Activated CD4-positive, alpha-beta T cell treated with anti-CD3 and anti-CD28 coated beads, Interleukin-2, amount 10 ng/mL, durations not matched to agents 7 days and 5 days (primary cell): ENCODE data around the gene SURF4. TPM values are rescaled to one million over a fixed set of nuclear protein-coding genes. Genes with fewer than 3 reads are reported as not detected.

Experiments used
- CTCF ChIA-PET: fragments of 350-600 bp; sonication (Branson Sonifier 250); formaldehyde crosslinking; loops from one replicate; lab custom pipeline; 2021; ENCODE audit warnings: antibody characterized with exemption; lab: Charles Lee
- POLR2A ChIA-PET: fragments of 350-600 bp; sonication (Branson Sonifier 250); formaldehyde crosslinking; loops from one replicate; lab custom pipeline; 2021; ENCODE audit warnings: antibody characterized with exemption; lab: Charles Lee
- DNase-seq: peaks from one replicate; pipeline ENCODE4 v3.0.0-alpha.2; 2020
- H3K27ac Mint-ChIP-seq: one replicate; pipeline ENCODE4 v1.8.0; 2021; ENCODE audit warnings: mild to moderate bottlenecking, moderate library complexity, mixed read lengths
- H3K27me3 Mint-ChIP-seq: one replicate; pipeline ENCODE4 v1.8.0; 2021; ENCODE audit warnings: mixed read lengths
- H3K36me3 Mint-ChIP-seq: one replicate; pipeline ENCODE4 v1.8.0; 2021; ENCODE audit warnings: low read depth, mixed read lengths
- H3K4me1 Mint-ChIP-seq: one replicate; pipeline ENCODE4 v1.8.0; 2021; ENCODE audit warnings: mixed read lengths
- H3K4me3 Mint-ChIP-seq: one replicate; pipeline ENCODE4 v1.8.0; 2021; ENCODE audit warnings: mild to moderate bottlenecking, moderate library complexity, mixed read lengths
- H3K9me3 Mint-ChIP-seq: one replicate; pipeline ENCODE4 v1.8.0; 2021; ENCODE audit warnings: mixed read lengths
- total RNA-seq, 2 experiments: library from RNA; stranded (reverse); gene quantifications; one replicate each; pipeline ENCODE4 v1.2.3, GENCODE V29; 2021

The SURF4 gene
- total RNA-seq, result 100 to 1,000 TPM; 147 to 164 TPM

GRCh38 chr9:133375724-133376654 is at the start of gene SURF4, which contains the start of gene STKLD1:
Gene SURF4 (minus strand): TSS chr9:133376060. CDS start chr9:133375969, 91 bp downstream.
Gene STKLD1 (plus strand): TSS chr9:133376366. CDS start chr9:133376474, 108 bp downstream.
- CTCF ChIA-PET, result interaction anchor here (0.9 to 1.9 kb wide), 7 partner anchors 8 to 110 kb away, joined by 3 to 6 read pairs (median 4); partner anchors contain the start of genes CACFD1, SURF1 and SURF2
- H3K9me3 Mint-ChIP-seq, result no peaks in the 10 kb centered on the region
- H3K36me3 Mint-ChIP-seq, result peaks cover 26% of the 10 kb centered on the region
- H3K27me3 Mint-ChIP-seq, result peaks cover 2% of the 10 kb centered on the region
- peak; percentile 93 for DNase-seq
- peak within 1 kb of the TSS; percentile 97 for H3K27ac Mint-ChIP-seq
- H3K4me3 Mint-ChIP-seq, result peak within 1 kb of the TSS; percentile 91
- H3K4me1 Mint-ChIP-seq, result peaks cover 45% of the 10 kb centered on the region
- POLR2A ChIA-PET, result interaction anchor here (0.6 to 1.4 kb wide), 2 partner anchors 28 to 992 kb away, joined by 3 to 5 read pairs; partner anchors contain the start of genes MED22 and RPL7A

DNA sequence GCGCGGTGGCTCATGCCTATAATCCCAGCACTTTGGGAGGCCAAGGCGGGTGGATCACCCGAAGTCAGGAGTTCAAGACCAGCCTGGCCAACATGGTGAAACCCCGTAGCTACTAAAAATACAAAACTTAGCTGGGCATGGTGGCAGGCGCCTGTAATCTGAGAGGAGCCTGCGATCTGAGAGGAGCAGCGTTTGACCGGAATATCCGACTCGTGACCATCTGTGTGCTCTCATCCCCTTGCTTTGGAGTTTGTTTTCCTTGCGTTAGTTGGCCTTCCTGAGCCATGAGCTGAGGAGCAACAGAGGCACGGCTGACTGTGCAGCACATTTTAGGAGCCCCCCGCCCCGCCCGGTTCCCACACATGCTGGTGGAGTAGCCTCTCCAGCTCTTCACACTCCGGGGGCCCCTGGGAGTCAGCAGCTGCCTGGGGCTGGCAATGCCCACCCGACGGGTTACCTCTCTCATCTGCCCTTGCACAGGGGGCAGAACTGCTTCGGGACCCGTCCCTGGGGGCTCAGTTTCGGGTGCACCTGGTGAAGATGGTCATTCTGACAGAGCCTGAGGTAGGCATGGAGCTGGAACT is 49.3 kb upstream of the SURF4 start:
- DNase-seq, result no peak
- H3K27ac Mint-ChIP-seq, result peak overlapping the region; percentile 1
- peaks cover 19% of the 10 kb centered on the region for H3K27me3 Mint-ChIP-seq
- H3K4me1 Mint-ChIP-seq, result peaks cover 13% of the 10 kb centered on the region
- H3K36me3 Mint-ChIP-seq, result no peaks in the 10 kb centered on the region
- POLR2A ChIA-PET, result interaction anchor here (0.6 kb wide), 1 partner anchor 51 kb away, joined by 3 read pairs; no protein-coding TSS in a partner anchor
- no peak overlapping the region for H3K4me3 Mint-ChIP-seq
- CTCF ChIA-PET, result interaction anchor here (0.5 kb wide), 1 partner anchor 227 kb away, joined by 4 read pairs; no protein-coding TSS in a partner anchor
- no peaks in the 10 kb centered on the region for H3K9me3 Mint-ChIP-seq

- Mint-ChIP-seq H3K27me3 (peaks cover 16% of the 10 kb centered on the region), H3K4me3 (no peak overlapping the region), H3K4me1 (peaks cover 15% of the 10 kb centered on the region), H3K36me3 (no peaks in the 10 kb centered on the region), H3K9me3 (no peaks in the 10 kb centered on the region), H3K27ac (no peak overlapping the region)
- POLR2A ChIA-PET, result no interaction called here
- CTCF ChIA-PET, result no interaction called here
- no peak for DNase-seq
Measured at GRCh38 chr9:133424187-133424586, 48.3 kb upstream of the SURF4 start.

DNA sequence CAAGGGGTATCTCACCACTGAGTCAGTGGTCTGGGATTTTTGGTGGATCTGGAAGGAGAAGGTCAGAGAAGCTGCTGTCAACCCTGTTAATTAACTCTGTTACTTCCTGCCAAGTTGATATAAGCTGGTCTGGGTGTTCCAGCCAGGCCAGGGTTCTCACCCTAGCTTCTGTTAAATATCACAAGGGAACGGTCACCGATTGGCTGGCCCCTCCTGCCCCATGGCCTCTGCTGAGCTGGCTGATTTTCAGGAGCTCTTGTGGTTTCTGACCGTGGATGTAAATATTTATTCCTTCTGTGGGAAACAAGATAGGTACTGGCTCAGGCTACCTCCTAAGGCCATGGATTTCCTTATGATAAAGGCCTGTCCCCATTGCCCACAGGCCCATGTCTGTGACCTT is 47.4 kb upstream of the SURF4 start:
- H3K4me1 Mint-ChIP-seq, result peaks cover 24% of the 10 kb centered on the region
- no peak overlapping the region for H3K27ac Mint-ChIP-seq
- DNase-seq, result no peak
- no peaks in the 10 kb centered on the region for H3K36me3 Mint-ChIP-seq
- H3K4me3 Mint-ChIP-seq, result no peak overlapping the region
- CTCF ChIA-PET, result no interaction called here
- POLR2A ChIA-PET, result no interaction called here
- peaks cover 16% of the 10 kb centered on the region for H3K27me3 Mint-ChIP-seq
- no peaks in the 10 kb centered on the region for H3K9me3 Mint-ChIP-seq

GRCh38 chr9:133421615-133422542 is 46.0 kb upstream of the SURF4 start, which contains the start of gene ADAMTS13:
Gene ADAMTS13 (plus strand): TSS chr9:133422367. CDS start chr9:133422444, 77 bp downstream.
- no peak within 1 kb of the TSS for H3K27ac Mint-ChIP-seq
- H3K4me1 Mint-ChIP-seq, result peaks cover 27% of the 10 kb centered on the region
- ChIA-PET POLR2A (no interaction called here), CTCF (no interaction called here)
- H3K4me3 Mint-ChIP-seq, result no peak within 1 kb of the TSS
- no peaks in the 10 kb centered on the region for H3K9me3 Mint-ChIP-seq
- peaks cover 3% of the 10 kb centered on the region for H3K27me3 Mint-ChIP-seq
- peaks cover under 1% of the 10 kb centered on the region for H3K36me3 Mint-ChIP-seq
- DNase-seq, result no peak

DNA sequence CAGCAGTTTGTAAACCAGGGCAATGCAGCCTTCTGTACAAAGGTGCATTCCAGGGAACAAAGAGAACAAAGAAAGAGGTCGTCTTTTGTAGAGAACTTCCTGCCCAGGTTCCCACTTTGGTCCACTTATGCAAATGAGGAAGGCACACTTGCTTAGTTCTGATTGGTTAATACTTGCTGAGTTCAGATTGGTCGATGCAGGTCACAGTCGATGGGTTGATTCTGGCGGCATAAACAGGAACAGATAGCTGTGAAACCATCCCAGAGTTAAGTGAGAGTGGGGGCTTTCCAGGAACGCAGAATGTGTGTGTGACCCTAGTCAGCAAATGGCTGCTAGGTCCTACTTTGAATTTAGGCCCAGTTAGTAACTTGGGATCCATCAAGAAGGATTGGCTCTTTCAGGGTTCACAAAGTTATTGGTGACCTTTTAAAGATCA is 44.5 kb upstream of the SURF4 start:
- Mint-ChIP-seq H3K4me3 (no peak overlapping the region), H3K27ac (no peak overlapping the region), H3K9me3 (no peaks in the 10 kb centered on the region), H3K27me3 (no peaks in the 10 kb centered on the region), H3K4me1 (peaks cover 42% of the 10 kb centered on the region), H3K36me3 (peaks cover 6% of the 10 kb centered on the region)
- POLR2A ChIA-PET, result no interaction called here
- CTCF ChIA-PET, result no interaction called here
- DNase-seq, result no peak

GRCh38 chr9:133419005-133419404 is 43.1 kb upstream of the SURF4 start:
- peaks cover 55% of the 10 kb centered on the region for H3K4me1 Mint-ChIP-seq
- H3K4me3 Mint-ChIP-seq, result peak overlapping the region; percentile 88
- no peak for DNase-seq
- peaks cover 18% of the 10 kb centered on the region for H3K36me3 Mint-ChIP-seq
- POLR2A ChIA-PET, result no interaction called here
- H3K27ac Mint-ChIP-seq, result peak overlapping the region; percentile 94
- CTCF ChIA-PET, result no interaction called here
- H3K9me3 Mint-ChIP-seq, result no peaks in the 10 kb centered on the region
- H3K27me3 Mint-ChIP-seq, result no peaks in the 10 kb centered on the region

- peak; percentile 88 for DNase-seq
- H3K27ac Mint-ChIP-seq, result peak within 1 kb of the TSS; percentile 94
Measured at GRCh38 chr9:133417541-133418461, 41.9 kb upstream of the SURF4 start, which contains the start of gene REXO4. Gene REXO4 (minus strand): TSS chr9:133418010. CDS start chr9:133417844, 166 bp downstream.

DNA sequence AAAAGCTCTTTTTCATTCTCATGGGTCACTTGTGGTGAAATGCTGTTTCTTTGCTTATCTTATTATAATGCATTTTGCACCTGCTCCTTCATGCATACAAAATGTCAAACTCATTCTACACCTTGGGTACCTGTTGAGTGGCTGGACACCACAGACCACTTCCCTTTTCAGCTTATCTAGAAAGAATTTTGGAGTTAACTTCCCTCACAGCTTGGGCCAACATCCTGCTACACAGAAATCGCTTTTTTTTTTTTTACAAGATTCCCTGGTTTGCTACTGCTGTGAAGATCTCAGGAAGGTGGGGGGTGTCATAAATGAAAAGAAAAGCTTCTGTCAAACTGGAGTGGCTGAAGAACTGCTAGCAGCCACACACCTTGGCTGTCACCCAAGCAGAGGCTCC is 39.3 kb upstream of the SURF4 start:
- Mint-ChIP-seq H3K4me3 (no peak overlapping the region), H3K9me3 (no peaks in the 10 kb centered on the region), H3K27me3 (no peaks in the 10 kb centered on the region), H3K27ac (no peak overlapping the region), H3K4me1 (peaks cover 47% of the 10 kb centered on the region), H3K36me3 (peaks cover 39% of the 10 kb centered on the region)
- DNase-seq, result no peak
- POLR2A ChIA-PET, result no interaction called here
- CTCF ChIA-PET, result interaction anchor here (0.6 to 1.5 kb wide), 2 partner anchors 9 to 229 kb away, joined by 3 read pairs; no protein-coding TSS in a partner anchor

More at GRCh38 chr9:133417541-133418461, 41.9 kb upstream of the SURF4 start, which contains the start of gene REXO4:
- Mint-ChIP-seq H3K27me3 (no peaks in the 10 kb centered on the region), H3K4me1 (peaks cover 57% of the 10 kb centered on the region), H3K36me3 (peaks cover 25% of the 10 kb centered on the region), H3K4me3 (peak within 1 kb of the TSS; percentile 88), H3K9me3 (no peaks in the 10 kb centered on the region)
- POLR2A ChIA-PET, result no interaction called here
- CTCF ChIA-PET, result interaction anchor here (0.7 to 2.1 kb wide), 3 partner anchors 65 to 76 kb away, joined by 3 to 6 read pairs (median 3); no protein-coding TSS in a partner anchor

DNA sequence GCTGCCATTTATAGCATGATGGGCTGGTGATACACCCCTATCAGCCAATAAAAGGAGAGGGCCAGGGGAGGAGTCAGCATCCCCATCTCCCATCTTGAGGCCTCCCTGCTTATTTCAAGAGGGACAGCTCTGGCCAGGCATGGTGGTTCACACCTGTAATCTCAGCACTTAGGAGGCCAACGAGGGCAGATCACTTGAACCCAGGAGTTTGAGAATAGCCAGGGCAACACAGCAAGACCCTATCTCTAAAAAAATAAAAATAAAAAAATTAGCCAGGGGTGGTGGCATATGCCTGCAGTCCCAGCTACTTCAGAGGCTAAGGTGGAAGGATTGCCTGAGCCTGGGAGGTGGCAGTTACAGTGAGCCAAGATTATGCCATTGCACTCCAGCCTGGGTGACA is 32.2 kb upstream of the SURF4 start:
- DNase-seq, result no peak
- POLR2A ChIA-PET, result no interaction called here
- CTCF ChIA-PET, result no interaction called here
- no peak overlapping the region for H3K4me3 Mint-ChIP-seq
- peaks cover 42% of the 10 kb centered on the region for H3K36me3 Mint-ChIP-seq
- no peak overlapping the region for H3K27ac Mint-ChIP-seq
- H3K27me3 Mint-ChIP-seq, result no peaks in the 10 kb centered on the region
- peaks cover 5% of the 10 kb centered on the region for H3K4me1 Mint-ChIP-seq
- no peaks in the 10 kb centered on the region for H3K9me3 Mint-ChIP-seq
